Peyer's patch (tissue), 4 donors: Measurements from ENCODE around the gene DCANP1.

Source experiments
- CTCF ChIP-seq, 6 experiments: fragments of 450-650 bp in 4 of 6; fragments of 200-600 bp in 2 of 6; sonication (generic) in 1 of 6; IDR thresholded peaks; one replicate each; pipeline ENCODE4 v1.5.1; 2017 to 2019; ENCODE audit warnings: antibody characterized with exemption in 6 of 6, mild to moderate bottlenecking in 3 of 6, moderate library complexity in 1 of 6
- POLR2A ChIP-seq, 2 donors: fragments of 450-650 bp; IDR thresholded peaks; one replicate each; pipeline ENCODE4 v1.5.1; 2017; ENCODE audit warnings: antibody characterized with exemption in 2 of 2, mild to moderate bottlenecking in 2 of 2, moderate library complexity in 2 of 2

DNA sequence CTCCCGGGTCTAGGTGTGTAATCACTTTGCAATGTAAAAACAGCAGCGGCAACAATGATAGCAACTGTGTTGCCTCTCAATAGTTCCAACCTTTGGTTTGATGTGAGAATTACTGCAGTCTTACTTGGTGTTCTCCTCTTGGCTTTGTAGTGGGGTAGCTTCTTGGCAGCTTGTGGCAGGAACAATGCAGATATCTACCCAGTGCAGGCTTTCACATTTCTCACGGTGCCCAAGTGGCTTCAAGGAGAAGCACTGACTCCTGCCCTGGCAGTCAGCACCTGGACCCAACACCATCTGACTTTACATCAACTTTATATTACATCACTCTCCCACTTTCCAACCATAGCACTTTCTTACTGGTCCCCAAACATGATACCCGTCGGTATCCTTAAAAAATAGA, 33.4 kb upstream of the DCANP1 start:
- TF ChIP-seq CTCF (IDR thresholded peaks at IDR 0.05) (no peak), POLR2A (IDR thresholded peaks at IDR 0.05) (no peak)
